GM19035 (cell line): ENCODE results near the gene SCFD2.
"Not testable (repeated sequence)": the region's sequence is repeated elsewhere in the genome, so short reads cannot be mapped to it uniquely, and the experiment has no call there.

Source experiments
- ATAC-seq: cut with Tn5 transposase; IDR thresholded peaks from one replicate; pipeline ENCODE4 v1.9.1; 2021; ENCODE audit not compliant: unreplicated experiment

The SCFD2 gene

GRCh38 chr4:53267026-53267425, 98.8 kb downstream of the SCFD2 start:
- no peak for ATAC-seq

GRCh38 chr4:53255986-53256385, 109.9 kb downstream of the SCFD2 start:
- not testable (repeated sequence) for ATAC-seq

GRCh38 chr4:53240573-53240972, 125.3 kb downstream of the SCFD2 start:
- no peak for ATAC-seq

- ATAC-seq: not testable (repeated sequence)
These were observed 127.5 kb downstream of the SCFD2 start for GRCh38 chr4:53238352-53238751.

- ATAC-seq: not testable (repeated sequence)
These were observed 128.1 kb downstream of the SCFD2 start for GRCh38 chr4:53237811-53238210.

GRCh38 chr4:53236624-53237023, 129.2 kb downstream of the SCFD2 start:
- not testable (repeated sequence) for ATAC-seq

GRCh38 chr4:53235547-53235946, 130.3 kb downstream of the SCFD2 start:
- ATAC-seq: peak; percentile 69

GRCh38 chr4:53234669-53235068, 131.2 kb downstream of the SCFD2 start:
- no peak for ATAC-seq

GRCh38 chr4:53234111-53234510, 131.8 kb downstream of the SCFD2 start:
- no peak for ATAC-seq

- no peak for ATAC-seq
These were observed 132.6 kb downstream of the SCFD2 start for GRCh38 chr4:53233114-53233795.

GRCh38 chr4:53232371-53232770, 133.5 kb downstream of the SCFD2 start:
- no peak for ATAC-seq

- no peak for ATAC-seq
These were observed 137.8 kb downstream of the SCFD2 start for GRCh38 chr4:53228036-53228435.

GRCh38 chr4:53227451-53227850, 138.4 kb downstream of the SCFD2 start:
- ATAC-seq: no peak

- ATAC-seq: no peak
These were observed 143.9 kb downstream of the SCFD2 start for GRCh38 chr4:53221832-53222480.

GRCh38 chr4:53219148-53219547, 146.7 kb downstream of the SCFD2 start:
- ATAC-seq: not testable (repeated sequence)

GRCh38 chr4:53208753-53209152, 157.1 kb downstream of the SCFD2 start:
- no peak for ATAC-seq

- no peak for ATAC-seq
These were observed 159.9 kb downstream of the SCFD2 start for GRCh38 chr4:53205970-53206369.

- no peak for ATAC-seq
These were observed 166.5 kb downstream of the SCFD2 start for GRCh38 chr4:53199356-53199755.

GRCh38 chr4:53197772-53198142, 168.1 kb downstream of the SCFD2 start:
- no peak for ATAC-seq

- peak; percentile 69 for ATAC-seq
These were observed 168.7 kb downstream of the SCFD2 start for GRCh38 chr4:53196882-53197771.

- ATAC-seq: no peak
These were observed 169.8 kb downstream of the SCFD2 start for GRCh38 chr4:53195815-53196661.
